Mucosa of rectum (tissue), 2 donors: ENCODE measurements around the gene WAPL.

Experiments used
- H3K27ac ChIP-seq, 2 donors: one replicate each; pipeline ENCODE4 v1.7.0; 2013; ENCODE audit warnings: inconsistent platforms in 2 of 2, low read depth in 2 of 2, low read length in 2 of 2
- H3K27me3 ChIP-seq, 2 donors: one replicate each; pipeline ENCODE4 v1.7.0; 2013; ENCODE audit warnings: low read length in 2 of 2; ENCODE audit not compliant: control insufficient read depth in 2 of 2, insufficient read depth in 2 of 2
- H3K36me3 ChIP-seq, 2 donors: one replicate each; pipeline ENCODE4 v1.7.0; 2013; ENCODE audit warnings: low read length in 2 of 2; ENCODE audit not compliant: control insufficient read depth in 2 of 2, insufficient read depth in 2 of 2
- H3K4me1 ChIP-seq, 2 donors: one replicate each; pipeline ENCODE4 v1.7.0; 2013; ENCODE audit warnings: low read length in 2 of 2, mild to moderate bottlenecking in 1 of 2; ENCODE audit not compliant: control insufficient read depth in 2 of 2, insufficient read depth in 2 of 2
- H3K4me3 ChIP-seq, 2 donors: one replicate each; pipeline ENCODE4 v1.7.0; 2013; ENCODE audit warnings: low read length in 2 of 2
- H3K9ac ChIP-seq, 2 donors: one replicate each; pipeline ENCODE4 v1.7.0; 2013; ENCODE audit warnings: low read length in 2 of 2, low read depth in 1 of 2, mild to moderate bottlenecking in 1 of 2
- H3K9me3 ChIP-seq, 2 donors: one replicate each; pipeline ENCODE4 v1.7.0; 2013; ENCODE audit warnings: low read length in 2 of 2; ENCODE audit not compliant: control insufficient read depth in 2 of 2
- donor health status: healthy.
- donor health status: Normal muscosa, but diverticular disease.

The WAPL gene

DNA sequence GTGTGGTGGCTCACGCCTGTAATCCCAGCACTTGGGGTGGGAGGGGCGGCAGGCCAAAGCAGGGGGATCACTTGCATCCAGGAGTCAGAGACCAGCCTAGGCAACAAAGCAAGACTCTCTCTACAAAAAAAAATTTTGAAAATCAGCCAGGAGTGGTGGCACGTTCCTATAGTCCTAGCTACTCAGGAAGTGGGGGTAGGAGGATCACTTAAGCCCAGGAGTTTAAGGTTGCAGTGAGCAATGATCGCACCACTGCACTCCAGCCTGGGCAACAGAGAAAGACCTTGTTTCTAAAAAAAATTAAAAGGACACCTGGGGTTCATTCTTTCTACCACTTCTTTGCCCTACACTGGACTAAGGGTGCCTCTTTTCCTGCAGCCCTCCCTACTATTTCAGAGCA lies 15.1 kb downstream of the WAPL start:
- H3K4me1 ChIP-seq = peaks cover 0 to 1% of the 10 kb centered on the region in 2 donors
- no peak overlapping the region for H3K9ac ChIP-seq
- peaks cover 15 to 23% of the 10 kb centered on the region in 2 donors for H3K36me3 ChIP-seq
- no peak overlapping the region for H3K4me3 ChIP-seq
- H3K9me3 ChIP-seq = no peaks in the 10 kb centered on the region
- no peak overlapping the region for H3K27ac ChIP-seq
- H3K27me3 ChIP-seq = no peaks in the 10 kb centered on the region

DNA sequence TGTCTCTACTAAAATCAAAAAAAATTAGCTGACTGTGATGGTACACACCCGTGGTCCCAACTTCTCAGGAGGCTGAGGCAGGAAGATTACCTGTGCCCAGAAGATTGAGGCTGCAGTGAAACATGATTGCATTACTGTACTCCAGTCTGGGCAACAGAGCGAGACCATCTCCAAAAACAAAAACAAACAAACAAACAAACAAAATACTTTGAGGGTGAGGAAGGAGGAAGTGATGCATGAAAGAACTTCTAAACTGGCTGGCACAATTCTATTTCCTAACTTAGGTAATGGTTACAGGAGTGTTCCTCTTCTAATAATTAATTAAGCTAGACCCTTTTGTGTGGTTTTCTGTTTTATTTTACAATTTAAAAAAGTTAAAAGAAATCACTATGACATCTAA lies 15.5 kb downstream of the WAPL start:
- H3K27me3 ChIP-seq = no peaks in the 10 kb centered on the region
- H3K4me3 ChIP-seq = no peak overlapping the region
- H3K9me3 ChIP-seq = no peaks in the 10 kb centered on the region
- no peak overlapping the region for H3K9ac ChIP-seq
- H3K4me1 ChIP-seq = no peaks in the 10 kb centered on the region
- H3K36me3 ChIP-seq = peaks cover 15 to 23% of the 10 kb centered on the region in 2 donors
- H3K27ac ChIP-seq = no peak overlapping the region

DNA sequence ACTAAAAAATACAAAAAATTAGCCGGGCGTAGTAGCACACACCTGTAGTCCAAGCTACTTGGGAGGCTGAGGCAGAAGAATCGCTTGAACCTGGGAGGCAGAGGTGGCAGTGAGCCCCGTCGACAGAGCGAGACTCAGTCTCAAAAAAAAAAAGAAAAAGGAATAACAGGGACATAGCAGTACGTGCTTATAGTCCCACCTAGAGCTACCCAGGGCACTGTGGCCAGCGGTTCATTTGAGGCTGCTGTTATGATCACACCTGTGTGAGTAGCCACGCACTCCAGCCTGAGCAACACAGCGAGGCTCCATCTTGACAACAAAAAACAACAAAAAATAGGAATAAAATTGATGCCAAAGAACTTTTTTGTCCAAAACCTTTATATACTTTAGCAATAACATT lies 17.1 kb downstream of the WAPL start:
- no peak overlapping the region for H3K9ac ChIP-seq
- no peaks in the 10 kb centered on the region for H3K4me1 ChIP-seq

DNA sequence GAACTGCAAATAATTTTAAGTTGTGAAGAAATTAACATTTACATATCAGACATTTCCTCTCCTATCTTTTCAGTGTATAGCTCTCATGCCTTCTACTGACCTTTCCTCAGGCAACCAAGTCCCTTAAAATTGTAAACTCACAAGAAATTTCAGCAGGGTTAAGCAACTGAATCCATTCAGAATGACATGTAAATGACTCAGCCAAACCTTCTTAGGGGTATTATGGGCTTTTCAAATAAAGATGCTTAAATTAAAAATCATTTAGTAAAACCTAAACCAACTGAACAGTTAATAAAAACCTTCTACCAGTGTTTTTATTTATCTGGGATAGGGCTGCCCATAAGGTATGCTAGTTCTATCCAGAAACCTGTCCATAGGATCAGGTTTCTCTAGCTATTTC lies 20.7 kb downstream of the WAPL start:
- Histone ChIP-seq H3K27me3 (no peaks in the 10 kb centered on the region), H3K9ac (no peak overlapping the region), H3K4me3 (no peak overlapping the region), H3K36me3 (peaks cover 32 to 37% of the 10 kb centered on the region in 2 donors), H3K9me3 (no peaks in the 10 kb centered on the region), H3K4me1 (no peaks in the 10 kb centered on the region), H3K27ac (no peak overlapping the region)

More for the DNA sequence above, 17.1 kb downstream of the WAPL start:
- no peaks in the 10 kb centered on the region for H3K9me3 ChIP-seq
- no peak overlapping the region for H3K4me3 ChIP-seq
- H3K27ac ChIP-seq = no peak overlapping the region
- H3K27me3 ChIP-seq = no peaks in the 10 kb centered on the region
- peaks cover 18 to 30% of the 10 kb centered on the region in 2 donors for H3K36me3 ChIP-seq

DNA sequence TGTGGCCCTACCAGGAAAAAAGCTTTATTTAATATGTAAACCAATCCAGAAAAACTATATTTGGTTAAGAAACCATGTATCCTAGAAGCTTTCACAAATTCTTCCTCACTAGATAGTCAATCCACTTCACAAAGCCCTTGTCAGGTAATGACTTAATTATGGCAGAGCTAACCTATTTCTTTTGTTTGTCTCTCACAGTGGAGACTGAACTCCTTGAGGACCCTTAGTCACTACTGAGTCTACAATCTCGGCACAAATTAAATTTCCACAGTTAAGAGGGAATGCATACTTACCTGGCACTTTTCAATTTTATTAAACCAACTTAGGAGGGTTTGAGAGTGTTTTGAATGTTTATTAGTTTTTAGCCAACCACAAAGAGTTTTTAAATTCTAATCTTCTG lies 23.0 kb downstream of the WAPL start:
- Histone ChIP-seq H3K4me1 (no peaks in the 10 kb centered on the region), H3K4me3 (no peak overlapping the region), H3K27me3 (no peaks in the 10 kb centered on the region), H3K9ac (no peak overlapping the region), H3K36me3 (peaks cover 43% of the 10 kb centered on the region in 2 donors), H3K9me3 (no peaks in the 10 kb centered on the region), H3K27ac (no peak overlapping the region)

DNA sequence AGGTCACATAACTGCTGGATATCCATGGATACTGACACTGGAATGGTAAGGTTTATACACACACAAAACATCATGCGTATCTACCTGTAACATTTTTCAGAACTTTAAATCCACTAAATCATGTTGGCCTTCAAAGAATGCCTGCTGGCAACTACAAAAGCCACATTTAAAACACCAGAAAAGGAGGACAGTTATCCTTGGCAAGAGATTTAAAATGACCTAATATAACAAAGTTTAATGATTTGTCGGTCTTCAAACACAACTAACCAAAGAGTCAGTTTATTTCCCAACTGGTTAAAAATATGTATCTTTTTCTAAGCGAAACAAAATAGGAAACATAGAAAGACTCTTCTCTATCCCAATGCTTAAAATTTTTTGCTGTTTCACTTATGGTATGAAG lies 24.0 kb downstream of the WAPL start:
- no peaks in the 10 kb centered on the region for H3K4me1 ChIP-seq
- no peak overlapping the region for H3K9ac ChIP-seq
- no peaks in the 10 kb centered on the region for H3K27me3 ChIP-seq
- no peak overlapping the region for H3K27ac ChIP-seq
- no peaks in the 10 kb centered on the region for H3K9me3 ChIP-seq
- H3K36me3 ChIP-seq = peaks cover 39% of the 10 kb centered on the region in 2 donors
- no peak overlapping the region for H3K4me3 ChIP-seq

DNA sequence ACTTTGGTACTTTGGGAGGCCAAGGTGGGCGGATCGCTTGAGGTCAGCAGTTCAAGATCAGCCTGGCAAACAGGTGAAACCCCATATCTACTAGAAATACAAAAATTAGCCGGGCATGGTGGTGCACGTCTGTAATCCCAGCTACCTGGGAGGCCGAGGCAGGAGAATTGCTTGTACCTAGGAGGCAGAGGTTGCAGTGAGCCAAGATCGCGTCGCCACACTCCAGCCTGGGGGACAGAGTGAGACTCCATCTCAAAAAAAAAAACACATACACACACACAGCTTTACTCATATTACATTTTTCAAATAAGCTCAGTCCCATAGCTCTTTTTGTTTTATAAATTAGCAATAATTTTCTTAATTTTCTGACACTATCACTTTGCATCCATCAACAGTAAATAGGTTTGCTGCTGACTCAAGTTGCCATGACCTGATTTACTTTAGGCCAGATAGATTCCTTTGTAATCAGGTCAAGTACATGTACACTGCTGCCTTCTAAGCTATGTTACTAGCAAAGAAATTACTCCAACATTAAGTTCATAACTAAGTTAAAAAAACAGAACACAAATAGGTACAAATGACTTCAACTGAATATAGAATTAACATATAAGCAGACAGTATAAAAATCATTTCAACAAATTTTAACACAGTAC lies 31.5 kb downstream of the WAPL start:
- Histone ChIP-seq H3K27me3 (no peaks in the 10 kb centered on the region), H3K4me3 (no peak overlapping the region), H3K27ac (no peak overlapping the region), H3K9me3 (no peaks in the 10 kb centered on the region), H3K36me3 (peaks cover 26 to 36% of the 10 kb centered on the region in 2 donors), H3K9ac (no peak overlapping the region), H3K4me1 (no peaks in the 10 kb centered on the region)

DNA sequence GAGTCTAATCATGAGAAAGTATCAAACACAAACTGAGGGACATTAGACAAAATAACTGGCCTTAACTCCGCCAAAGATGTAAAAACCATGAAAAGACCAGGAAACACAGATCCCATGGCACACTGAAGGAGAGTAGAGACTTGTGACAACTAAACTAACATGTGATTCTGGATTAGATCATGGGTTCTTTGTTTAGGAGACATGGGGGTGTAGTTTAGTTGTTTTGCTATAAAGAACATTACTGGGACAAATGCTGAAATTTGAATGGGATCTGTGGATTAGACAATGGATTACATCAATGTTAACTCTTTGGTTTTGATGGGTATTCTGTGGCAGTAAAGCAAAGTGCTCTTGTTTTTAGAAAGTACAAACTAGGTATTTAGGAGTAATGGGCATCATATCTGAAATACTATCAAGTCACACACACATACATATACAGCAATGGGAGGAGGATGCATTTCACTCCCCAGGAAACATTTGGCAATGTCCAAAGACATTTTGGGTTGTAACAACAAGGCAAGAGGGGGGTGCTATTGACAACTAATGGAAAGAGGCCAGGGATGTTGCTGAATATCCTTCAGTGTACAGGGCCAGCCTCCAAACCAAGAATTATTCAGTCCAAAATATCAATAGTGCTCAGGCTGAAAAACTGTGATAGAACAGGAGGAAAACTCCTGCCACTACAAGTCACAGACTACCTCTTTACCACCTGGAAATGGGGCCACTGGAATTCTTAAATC lies 32.4 kb downstream of the WAPL start:
- no peaks in the 10 kb centered on the region for H3K9me3 ChIP-seq
- no peak overlapping the region for H3K27ac ChIP-seq
- no peak overlapping the region for H3K4me3 ChIP-seq
- H3K9ac ChIP-seq = no peak overlapping the region
- no peaks in the 10 kb centered on the region for H3K4me1 ChIP-seq
- H3K36me3 ChIP-seq = peaks cover 25 to 30% of the 10 kb centered on the region in 2 donors
- no peaks in the 10 kb centered on the region for H3K27me3 ChIP-seq

DNA sequence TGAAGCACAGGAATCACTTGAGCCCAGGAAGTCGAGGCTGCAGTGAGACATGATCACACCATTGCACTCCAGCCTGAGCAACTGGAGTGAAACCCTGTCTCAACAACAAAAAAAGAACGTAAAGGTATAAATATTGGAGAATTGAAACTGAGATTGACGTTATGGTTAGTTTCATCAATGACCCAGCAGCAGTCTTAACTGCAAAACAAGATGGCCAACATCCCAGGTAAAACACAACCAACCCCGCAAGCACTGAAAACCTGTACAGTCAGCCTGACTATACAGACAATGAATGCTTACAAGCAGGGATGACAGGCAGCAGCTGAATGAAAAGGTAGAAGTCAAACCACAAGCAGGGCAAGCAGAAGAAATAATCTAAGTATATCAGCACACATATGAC lies 34.7 kb downstream of the WAPL start:
- H3K9me3 ChIP-seq = no peaks in the 10 kb centered on the region
- H3K4me1 ChIP-seq = no peaks in the 10 kb centered on the region
- H3K27me3 ChIP-seq = no peaks in the 10 kb centered on the region
- H3K27ac ChIP-seq = no peak overlapping the region
- no peak overlapping the region for H3K4me3 ChIP-seq
- H3K9ac ChIP-seq = no peak overlapping the region
- H3K36me3 ChIP-seq = peaks cover 29 to 37% of the 10 kb centered on the region in 2 donors

DNA sequence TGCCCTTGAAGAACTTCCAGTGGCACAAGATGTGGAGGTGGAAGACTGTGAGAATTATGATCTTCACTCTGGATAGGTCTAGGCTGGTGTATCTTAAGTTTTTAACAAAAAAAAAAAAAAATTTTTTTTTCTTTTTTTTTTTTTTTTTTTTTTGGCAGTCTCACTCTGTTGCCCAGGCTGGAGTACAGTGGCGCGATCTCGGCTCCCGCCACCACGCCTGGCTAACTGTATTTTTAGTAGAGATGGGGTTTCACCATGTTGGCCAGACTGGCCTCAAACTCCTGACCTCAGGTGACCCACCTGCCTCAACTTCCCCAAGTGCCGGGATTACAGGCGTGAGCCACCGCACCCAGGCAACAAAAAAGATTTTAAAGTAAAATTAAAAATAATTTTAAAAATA lies 37.9 kb downstream of the WAPL start:
- Histone ChIP-seq H3K27ac (no peak overlapping the region), H3K9ac (no peak overlapping the region), H3K36me3 (peaks cover 24 to 35% of the 10 kb centered on the region in 2 donors), H3K27me3 (no peaks in the 10 kb centered on the region), H3K4me3 (no peak overlapping the region), H3K4me1 (no peaks in the 10 kb centered on the region), H3K9me3 (no peaks in the 10 kb centered on the region)
